Stimulated activated memory B cell treated with anti-CD40 and anti-IgM and Interleukin-4, amounts not matched to agents 10 μg/mL and 1 μg/mL and 100 μg/mL, for 72 hours (primary cell): ENCODE results near the gene JMJD1C.

Source experiments
- ATAC-seq: fragments of 150-1000 bp; cut with Tn5 transposase; 2 replicates; pipeline ENCODE4 v1.10.0; 2021
- H3K27ac Mint-ChIP-seq: one replicate; pipeline ENCODE4 v1.8.0; 2022; ENCODE audit warnings: mild to moderate bottlenecking, mixed read lengths
- H3K27me3 Mint-ChIP-seq: one replicate; pipeline ENCODE4 v1.8.0; 2022; ENCODE audit warnings: mixed read lengths
- H3K36me3 Mint-ChIP-seq: one replicate; pipeline ENCODE4 v1.8.0; 2022; ENCODE audit warnings: mixed read lengths
- H3K4me1 Mint-ChIP-seq: one replicate; pipeline ENCODE4 v1.8.0; 2022; ENCODE audit warnings: mixed read lengths
- H3K4me3 Mint-ChIP-seq: one replicate; pipeline ENCODE4 v1.8.0; 2022; ENCODE audit warnings: mild to moderate bottlenecking, moderate library complexity, mixed read lengths
- H3K9me3 Mint-ChIP-seq: one replicate; pipeline ENCODE4 v1.8.0; 2022; ENCODE audit warnings: mixed read lengths

Gene JMJD1C

DNA sequence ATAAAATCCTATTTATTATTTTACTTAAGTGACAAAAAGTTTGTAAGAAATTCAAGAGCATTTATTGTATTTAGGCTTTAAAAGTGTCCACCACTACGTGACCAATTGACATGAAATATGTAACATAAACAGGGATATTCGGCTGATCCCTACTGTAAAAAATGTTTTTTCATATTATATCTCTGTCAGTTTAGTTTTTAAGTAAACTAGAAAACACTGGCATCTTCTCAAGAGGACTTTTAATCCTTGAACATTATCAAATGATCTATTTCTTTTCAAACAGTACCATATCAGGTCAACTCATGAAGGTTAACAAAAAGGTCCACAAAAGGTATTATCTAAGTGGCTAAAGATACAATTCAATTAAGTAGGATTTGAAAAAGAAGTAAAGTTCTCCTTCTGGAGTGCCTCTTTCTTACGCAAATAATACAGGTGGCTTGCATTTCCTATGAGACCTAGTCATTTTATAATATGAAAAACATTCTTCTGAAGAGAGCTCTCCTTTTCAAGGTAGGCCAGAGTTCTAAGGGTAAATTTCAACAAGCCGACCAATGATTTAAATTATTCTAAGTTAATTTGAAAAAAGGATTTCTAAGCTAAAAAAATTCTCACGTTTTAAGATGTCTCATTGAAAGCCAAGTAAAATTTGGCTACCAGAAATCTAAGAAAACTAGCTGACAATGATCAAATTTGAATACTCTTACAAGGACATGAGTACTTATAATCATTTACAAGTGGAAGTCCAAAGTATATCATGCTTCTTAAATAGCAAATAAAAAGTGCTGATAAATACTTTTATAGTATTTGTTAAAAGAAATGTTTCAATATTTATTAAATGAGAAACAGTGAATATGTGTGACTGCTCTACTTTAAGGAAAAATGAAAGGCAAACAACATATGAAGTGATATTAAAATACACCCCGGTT lies 199.1 kb downstream of the JMJD1C start:
- Mint-ChIP-seq H3K27me3 (no peaks in the 10 kb centered on the region), H3K9me3 (no peaks in the 10 kb centered on the region), H3K36me3 (peaks cover under 1% of the 10 kb centered on the region), H3K4me1 (peaks cover 20% of the 10 kb centered on the region), H3K4me3 (peak overlapping the region; percentile 78), H3K27ac (peak overlapping the region; percentile 98)
- ATAC-seq = no peak

DNA sequence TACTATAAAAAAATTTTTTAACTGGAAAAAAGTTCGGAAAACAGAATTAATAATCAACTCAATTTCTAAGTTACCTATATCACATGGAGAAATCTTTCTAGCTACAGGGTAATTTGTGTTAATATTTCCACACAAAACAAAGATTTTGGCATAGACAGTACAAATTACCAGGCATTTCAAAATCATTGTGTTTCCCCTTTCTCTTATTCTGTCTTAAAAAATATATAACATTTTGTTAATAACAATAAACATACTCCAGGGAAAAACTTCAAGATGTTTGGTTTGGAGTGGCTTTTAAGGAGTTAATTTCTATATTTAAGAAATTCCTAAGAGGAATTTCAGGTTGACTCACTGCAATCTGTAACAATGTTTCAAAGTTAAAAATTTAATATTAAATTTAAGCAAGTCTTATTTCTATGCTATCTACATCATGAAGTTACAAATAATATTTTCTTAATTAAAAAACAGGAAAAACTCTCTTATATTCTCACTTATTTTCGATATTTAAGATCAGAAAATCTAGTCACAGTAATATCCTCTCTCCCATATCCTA lies 200.0 kb downstream of the JMJD1C start:
- Mint-ChIP-seq H3K27me3 (no peaks in the 10 kb centered on the region), H3K4me1 (peaks cover 29% of the 10 kb centered on the region), H3K4me3 (peak overlapping the region; percentile 86), H3K9me3 (no peaks in the 10 kb centered on the region), H3K36me3 (peaks cover 9% of the 10 kb centered on the region), H3K27ac (peak overlapping the region; percentile 98)
- ATAC-seq = no peak

DNA sequence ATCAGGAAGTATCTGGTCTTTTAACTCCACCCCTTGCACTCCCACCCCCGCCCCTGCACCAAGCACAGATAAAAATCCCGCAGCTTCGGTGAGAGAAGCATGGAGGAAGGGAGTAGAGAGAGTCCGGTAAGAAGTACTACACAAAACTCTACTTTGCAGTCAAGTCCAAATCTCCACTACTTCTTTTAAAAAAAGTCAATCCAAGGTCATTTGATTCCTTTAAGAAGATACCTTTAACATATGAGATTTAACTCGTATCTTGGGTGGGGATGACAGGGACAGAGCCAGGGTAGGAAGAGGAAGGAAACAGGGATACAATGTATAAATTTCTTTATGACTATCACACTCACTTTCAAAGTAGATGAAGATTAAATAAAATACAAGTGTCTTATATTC lies 200.6 kb downstream of the JMJD1C start:
- Mint-ChIP-seq H3K9me3 (no peaks in the 10 kb centered on the region), H3K36me3 (peaks cover 12% of the 10 kb centered on the region), H3K4me3 (peak overlapping the region; percentile 86), H3K27ac (peak overlapping the region; percentile 98), H3K27me3 (no peaks in the 10 kb centered on the region), H3K4me1 (peaks cover 27% of the 10 kb centered on the region)
- no peak for ATAC-seq

GRCh38 chr10:63264617-63265221 lies 201.1 kb downstream of the JMJD1C start:
- Mint-ChIP-seq H3K27ac (peak overlapping the region; percentile 98), H3K36me3 (peaks cover 12% of the 10 kb centered on the region), H3K27me3 (no peaks in the 10 kb centered on the region), H3K4me3 (peak overlapping the region; percentile 86), H3K9me3 (no peaks in the 10 kb centered on the region), H3K4me1 (peaks cover 28% of the 10 kb centered on the region)
- no peak for ATAC-seq

DNA sequence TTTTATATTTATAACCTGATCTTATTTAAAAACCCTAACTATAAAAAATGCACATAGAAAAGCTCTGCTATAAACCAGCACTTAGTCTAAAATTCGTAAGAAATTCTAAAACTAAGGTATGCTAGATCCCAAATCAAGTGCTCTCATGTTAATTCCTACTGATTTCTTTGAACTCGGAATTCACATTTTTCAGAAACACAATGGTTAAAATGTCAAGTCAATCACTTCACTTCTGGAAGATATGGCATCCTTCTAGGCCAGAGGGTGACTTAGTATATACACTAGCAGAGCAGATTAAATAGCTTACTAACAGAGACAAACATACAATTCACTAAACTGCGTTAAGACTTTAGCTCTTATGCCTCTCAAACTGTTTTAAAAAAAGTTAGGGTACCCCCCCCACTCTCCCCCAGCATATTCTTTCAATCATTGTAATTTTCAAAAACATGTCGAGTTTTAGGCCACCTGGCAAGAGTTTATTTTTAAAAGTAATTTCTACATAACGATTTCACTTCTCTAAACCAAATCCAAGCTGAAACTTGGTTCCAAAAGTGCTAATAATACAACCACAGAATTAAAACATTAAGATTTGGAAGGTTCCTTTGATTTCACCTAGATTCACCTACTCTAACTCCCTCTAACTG lies 203.2 kb downstream of the JMJD1C start:
- ATAC-seq = no peak
- H3K9me3 Mint-ChIP-seq = no peaks in the 10 kb centered on the region
- H3K27ac Mint-ChIP-seq = peak overlapping the region; percentile 84
- no peaks in the 10 kb centered on the region for H3K27me3 Mint-ChIP-seq
- peaks cover 50% of the 10 kb centered on the region for H3K4me1 Mint-ChIP-seq
- H3K4me3 Mint-ChIP-seq = peak overlapping the region; percentile 62
- peaks cover 12% of the 10 kb centered on the region for H3K36me3 Mint-ChIP-seq

- no peaks in the 10 kb centered on the region for H3K27me3 Mint-ChIP-seq
- ATAC-seq = peak; percentile 55
- peak overlapping the region; percentile 76 for H3K4me3 Mint-ChIP-seq
- peak overlapping the region; percentile 84 for H3K27ac Mint-ChIP-seq
- H3K9me3 Mint-ChIP-seq = no peaks in the 10 kb centered on the region
- H3K4me1 Mint-ChIP-seq = peaks cover 60% of the 10 kb centered on the region
- H3K36me3 Mint-ChIP-seq = peaks cover 16% of the 10 kb centered on the region
These were observed 204.3 kb downstream of the JMJD1C start for GRCh38 chr10:63261496-63261895.

GRCh38 chr10:63260860-63261251 lies 204.9 kb downstream of the JMJD1C start:
- no peaks in the 10 kb centered on the region for H3K9me3 Mint-ChIP-seq
- H3K4me1 Mint-ChIP-seq = peaks cover 66% of the 10 kb centered on the region
- H3K27ac Mint-ChIP-seq = peak overlapping the region; percentile 84
- H3K36me3 Mint-ChIP-seq = peaks cover 17% of the 10 kb centered on the region
- H3K4me3 Mint-ChIP-seq = peak overlapping the region; percentile 76
- H3K27me3 Mint-ChIP-seq = no peaks in the 10 kb centered on the region
- ATAC-seq = peak; percentile 79

DNA sequence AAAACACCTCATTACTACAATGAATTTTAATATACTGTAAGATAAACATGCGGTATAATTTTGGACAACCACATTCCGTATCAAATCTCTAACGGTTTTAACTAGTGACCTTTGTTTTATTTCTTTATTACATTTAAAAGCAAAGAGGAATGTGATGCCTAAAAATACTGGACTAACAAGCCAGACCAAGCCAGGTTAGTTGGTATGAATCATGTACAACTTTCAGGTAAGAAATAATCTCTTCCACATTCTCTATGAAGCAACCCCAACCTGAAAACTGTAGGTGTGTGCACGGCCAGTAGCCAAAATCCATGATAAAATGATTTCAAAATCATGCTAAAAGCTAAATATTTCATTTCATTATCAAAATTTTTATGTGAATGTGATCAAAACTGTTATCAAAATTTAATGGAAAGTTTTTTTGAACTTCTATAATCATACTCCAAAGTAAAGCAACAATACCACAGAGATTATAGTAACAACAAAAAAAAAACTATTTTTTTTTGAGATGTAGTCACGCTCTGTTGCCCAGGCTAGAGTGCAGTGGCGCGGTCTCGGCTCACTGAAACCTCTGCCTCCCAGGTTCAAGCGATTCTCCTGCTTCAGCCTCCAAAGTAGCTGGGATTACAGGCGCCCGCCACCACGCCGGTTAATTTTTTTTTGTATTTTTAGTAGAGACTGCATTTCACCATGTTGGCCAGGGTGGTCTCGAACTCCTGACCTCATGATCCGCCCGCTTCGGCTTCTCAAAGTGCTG lies 205.5 kb downstream of the JMJD1C start:
- peak overlapping the region; percentile 84 for H3K27ac Mint-ChIP-seq
- H3K4me1 Mint-ChIP-seq = peaks cover 70% of the 10 kb centered on the region
- peaks cover 17% of the 10 kb centered on the region for H3K36me3 Mint-ChIP-seq
- peak overlapping the region; percentile 76 for H3K4me3 Mint-ChIP-seq
- no peaks in the 10 kb centered on the region for H3K27me3 Mint-ChIP-seq
- ATAC-seq = peak; percentile 41
- H3K9me3 Mint-ChIP-seq = no peaks in the 10 kb centered on the region

DNA sequence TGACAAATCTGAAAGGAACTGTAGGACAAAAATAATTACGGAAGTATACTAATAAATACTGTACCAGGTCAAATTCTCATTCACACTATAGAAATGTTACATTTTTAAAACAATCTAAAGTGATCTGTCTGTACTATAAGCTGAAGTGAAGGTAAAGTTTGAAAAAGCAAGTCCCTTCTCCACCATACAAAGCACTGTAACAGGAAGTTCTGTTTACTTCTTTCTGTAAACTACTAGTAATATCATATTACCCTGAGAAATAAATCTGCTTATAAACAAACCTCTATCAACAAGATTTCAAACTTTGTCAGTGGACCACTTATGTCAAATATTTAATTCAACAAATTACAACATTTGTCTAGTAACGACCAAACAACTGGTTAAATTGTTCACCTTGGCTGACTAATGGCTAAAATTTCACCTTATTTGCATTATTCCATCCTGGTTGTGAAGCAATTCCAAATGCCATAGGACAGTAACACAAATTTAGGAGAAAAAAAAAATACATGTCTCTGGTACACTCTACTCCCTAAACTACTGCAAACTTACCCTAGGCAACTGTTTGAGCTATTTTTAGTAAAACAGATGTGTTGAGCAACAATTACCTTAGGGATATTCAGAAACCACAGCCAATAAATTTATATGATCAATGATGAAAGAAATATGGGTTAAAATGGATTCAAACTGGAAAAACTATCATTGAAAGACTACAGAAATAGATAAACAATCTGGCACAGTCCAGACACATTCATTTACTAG lies 206.7 kb downstream of the JMJD1C start:
- H3K27ac Mint-ChIP-seq = peak overlapping the region; percentile 84
- peaks cover 17% of the 10 kb centered on the region for H3K36me3 Mint-ChIP-seq
- H3K4me3 Mint-ChIP-seq = peak overlapping the region; percentile 54
- H3K27me3 Mint-ChIP-seq = no peaks in the 10 kb centered on the region
- ATAC-seq = no peak
- peaks cover 78% of the 10 kb centered on the region for H3K4me1 Mint-ChIP-seq
- no peaks in the 10 kb centered on the region for H3K9me3 Mint-ChIP-seq

- Mint-ChIP-seq H3K9me3 (no peaks in the 10 kb centered on the region), H3K4me3 (peak overlapping the region; percentile 11), H3K36me3 (peaks cover 22% of the 10 kb centered on the region), H3K27ac (peak overlapping the region; percentile 84), H3K4me1 (peaks cover 86% of the 10 kb centered on the region), H3K27me3 (no peaks in the 10 kb centered on the region)
- no peak for ATAC-seq
These were observed 208.0 kb downstream of the JMJD1C start for GRCh38 chr10:63257778-63258177.

- H3K36me3 Mint-ChIP-seq = peaks cover 23% of the 10 kb centered on the region
- peak overlapping the region; percentile 84 for H3K27ac Mint-ChIP-seq
- H3K4me1 Mint-ChIP-seq = peaks cover 89% of the 10 kb centered on the region
- no peaks in the 10 kb centered on the region for H3K27me3 Mint-ChIP-seq
- peak; percentile 70 for ATAC-seq
- peak overlapping the region; percentile 63 for H3K4me3 Mint-ChIP-seq
- H3K9me3 Mint-ChIP-seq = no peaks in the 10 kb centered on the region
These were observed 209.6 kb downstream of the JMJD1C start for GRCh38 chr10:63256009-63256773.

- Mint-ChIP-seq H3K27ac (peak overlapping the region; percentile 71), H3K4me1 (peaks cover 82% of the 10 kb centered on the region), H3K36me3 (peaks cover 16% of the 10 kb centered on the region), H3K27me3 (no peaks in the 10 kb centered on the region), H3K9me3 (no peaks in the 10 kb centered on the region), H3K4me3 (no peak overlapping the region)
- no peak for ATAC-seq
These were observed 210.5 kb downstream of the JMJD1C start for GRCh38 chr10:63255316-63255715.

GRCh38 chr10:63253040-63253439 lies 212.7 kb downstream of the JMJD1C start:
- Mint-ChIP-seq H3K4me1 (peaks cover 73% of the 10 kb centered on the region), H3K27ac (peak overlapping the region; percentile 28), H3K27me3 (no peaks in the 10 kb centered on the region), H3K9me3 (no peaks in the 10 kb centered on the region), H3K4me3 (no peak overlapping the region), H3K36me3 (peaks cover 28% of the 10 kb centered on the region)
- ATAC-seq = no peak
